Omental fat pad (tissue), 4 donors: Measurements from ENCODE around the gene AKAP13. TPM values are rescaled to one million over a fixed set of nuclear protein-coding genes. Genes with fewer than 3 reads are reported as not detected.

Experiments
- ATAC-seq: fragments of 150-250 bp; one replicate; pipeline ENCODE4 v1.9.1; 2016; ENCODE audit warnings: mild to moderate bottlenecking, moderate library complexity; ENCODE audit not compliant: low FRiP score
- DNase-seq: peaks from one replicate; pipeline ENCODE4 v3.0.0-alpha.2; 2019; ENCODE audit warnings: low spot score
- CTCF ChIP-seq, 3 donors: fragments of 450-650 bp; IDR thresholded peaks; one replicate each; pipeline ENCODE4 v1.5.1; 2016 to 2017; ENCODE audit warnings: antibody characterized with exemption in 3 of 3, mild to moderate bottlenecking in 3 of 3, moderate library complexity in 2 of 3
- total RNA-seq, 4 donors: library from RNA; depleted of rRNA; stranded (reverse); fragments of >200 nt; gene quantifications; one replicate each; pipeline ENCODE4 v1.1.0, GENCODE V29; 2016

Gene AKAP13
- total RNA-seq, 4 donors from 2014 or later = 162 to 301 (median 216) TPM

GRCh38 chr15:85770096-85771041 is 390.0 kb downstream of the AKAP13 start:
- DNase-seq (no peak), ATAC-seq (no peak)
- no peak for TF ChIP-seq CTCF (IDR thresholded peaks at IDR 0.05)

GRCh38 chr15:85771271-85771670 is 390.9 kb downstream of the AKAP13 start:
- no peak for TF ChIP-seq CTCF (IDR thresholded peaks at IDR 0.05)
- ATAC-seq = peak; percentile 9
- DNase-seq = no peak

- TF ChIP-seq CTCF (IDR thresholded peaks at IDR 0.05) = no peak
- DNase-seq = no peak
- peak; percentile 67 for ATAC-seq
Observed at GRCh38 chr15:85771781-85772445, 391.5 kb downstream of the AKAP13 start.

- no peak for DNase-seq
- no peak for TF ChIP-seq CTCF (IDR thresholded peaks at IDR 0.05)
- ATAC-seq = no peak
Observed at GRCh38 chr15:85772668-85773067, 392.3 kb downstream of the AKAP13 start.

- TF ChIP-seq CTCF (IDR thresholded peaks at IDR 0.05) = no peak
- DNase-seq (no peak), ATAC-seq (no peak)
Observed at GRCh38 chr15:85773249-85773648, 392.8 kb downstream of the AKAP13 start.

- ATAC-seq (no peak), DNase-seq (no peak)
- TF ChIP-seq CTCF (IDR thresholded peaks at IDR 0.05) = no peak
Observed at GRCh38 chr15:85773970-85774369, 393.6 kb downstream of the AKAP13 start.
